HepG2 (cell line): ENCODE measurements around the gene SLC16A3. TPM values are rescaled to one million over a fixed set of nuclear protein-coding genes. Genes with fewer than 3 reads are reported as not detected.

Experiments used
- CC2D1A ChIP-seq: sonication (generic); formaldehyde crosslinking; IDR thresholded peaks from 2 replicates; pipeline ENCODE4 v1.8.1; 2023; ENCODE audit warnings: mild to moderate bottlenecking, missing genetic modification reagents
- CCDC6 ChIP-seq: sonication (generic); formaldehyde crosslinking; IDR thresholded peaks from 2 replicates; pipeline ENCODE4 v1.8.1; 2022; ENCODE audit warnings: mild to moderate bottlenecking, missing genetic modification reagents, moderate library complexity
- CEBPB ChIP-seq: IDR thresholded peaks from 2 replicates; pipeline ENCODE4 v1.6.1; 2011; ENCODE audit warnings: low read depth, low read length, improper control_type of control experiment, borderline replicate concordance
- ELF3 ChIP-seq: IDR thresholded peaks from 2 replicates; pipeline ENCODE4 v1.6.1; 2016; ENCODE audit warnings: missing genetic modification reagents, missing compliant biosample characterization
- HBP1 ChIP-seq: IDR thresholded peaks from 2 replicates; pipeline ENCODE4 v1.6.1; 2016; ENCODE audit warnings: low read depth, control low read depth
- HMG20B ChIP-seq: conservative IDR thresholded peaks from 2 replicates; pipeline ENCODE4 v1.6.1; 2016; ENCODE audit warnings: missing genetic modification reagents, missing compliant biosample characterization
- HNRNPL ChIP-seq: fragments of 200-400 bp; formaldehyde crosslinking; IDR thresholded peaks from 2 replicates; pipeline ENCODE4 v1.6.1; 2017; ENCODE audit warnings: mild to moderate bottlenecking, low read depth, low read length
- HNRNPUL1 ChIP-seq: fragments of 200-400 bp; formaldehyde crosslinking; IDR thresholded peaks from 2 replicates; pipeline ENCODE4 v1.6.1; 2017; ENCODE audit warnings: low read depth, mild to moderate bottlenecking, low read length, moderate library complexity
- JARID2 ChIP-seq: sonication (generic); formaldehyde crosslinking; IDR thresholded peaks from 2 replicates; pipeline ENCODE4 v1.8.1; 2023; ENCODE audit warnings: missing genetic modification reagents, inconsistent platforms; ENCODE audit not compliant: insufficient replicate concordance
- MAF1 ChIP-seq: sonication (generic); formaldehyde crosslinking; IDR thresholded peaks from 2 replicates; pipeline ENCODE4 v1.5.0; 2020; ENCODE audit warnings: missing genetic modification reagents, borderline replicate concordance
- MAFF ChIP-seq: IDR thresholded peaks from 2 replicates; pipeline ENCODE4 v1.6.1; 2011; ENCODE audit warnings: low read depth, low read length, improper control_type of control experiment
- NFE2 ChIP-seq: sonication (generic); formaldehyde crosslinking; IDR thresholded peaks from 2 replicates; pipeline ENCODE4 v1.4.0; 2020; ENCODE audit warnings: missing genetic modification reagents
- NR2F1 ChIP-seq, 2 experiments: fragments of 450-650 bp in 1 of 2; formaldehyde crosslinking in 1 of 2; IDR thresholded peaks; 2 replicates each; pipeline versions ENCODE4 v1.5.0 to v1.6.1; 2016 to 2020; ENCODE audit warnings: mild to moderate bottlenecking in 1 of 2, missing compliant biosample characterization in 1 of 2, missing genetic modification reagents in 1 of 2, moderate library complexity in 1 of 2
- RFX5 ChIP-seq: IDR thresholded peaks from 2 replicates; pipeline ENCODE4 v1.6.1; 2011; ENCODE audit warnings: low read depth, low read length, improper control_type of control experiment
- TAF15 ChIP-seq: fragments of 200-400 bp; formaldehyde crosslinking; IDR thresholded peaks from one replicate; pipeline ENCODE4 v1.6.1; 2018; ENCODE audit warnings: mild to moderate bottlenecking, low read depth, low read length; ENCODE audit not compliant: poor library complexity, severe bottlenecking
- TBP ChIP-seq: sonication (generic); formaldehyde crosslinking; IDR thresholded peaks from 2 replicates; pipeline ENCODE4 v1.5.0; 2020; ENCODE audit warnings: missing genetic modification reagents
- TFDP2 ChIP-seq: sonication (generic); formaldehyde crosslinking; IDR thresholded peaks from 2 replicates; pipeline ENCODE4 v1.4.0; 2020; ENCODE audit warnings: missing genetic modification reagents
- THAP11 ChIP-seq: IDR thresholded peaks from 2 replicates; pipeline ENCODE4 v1.6.1; 2016; ENCODE audit warnings: missing biosample characterization, missing genetic modification reagents
- ZNF337 ChIP-seq: sonication (generic); formaldehyde crosslinking; IDR thresholded peaks from 2 replicates; pipeline ENCODE4 v1.5.1; 2020; ENCODE audit warnings: missing genetic modification reagents, low read depth, mild to moderate bottlenecking, borderline replicate concordance
- ZNF460 ChIP-seq: sonication (generic); formaldehyde crosslinking; IDR thresholded peaks from 2 replicates; pipeline ENCODE4 v1.5.1; 2020; ENCODE audit warnings: missing genetic modification reagents, mild to moderate bottlenecking, borderline replicate concordance
- ZNF549 ChIP-seq: sonication (generic); formaldehyde crosslinking; IDR thresholded peaks from 2 replicates; pipeline ENCODE4 v1.5.0; 2020; ENCODE audit warnings: missing genetic modification reagents
- ZNF550 ChIP-seq: sonication (generic); formaldehyde crosslinking; IDR thresholded peaks from 2 replicates; pipeline ENCODE4 v1.4.0; 2020; ENCODE audit warnings: mild to moderate bottlenecking, missing genetic modification reagents, borderline replicate concordance
- ZNF564 ChIP-seq: sonication (generic); formaldehyde crosslinking; IDR thresholded peaks from 2 replicates; pipeline ENCODE4 v1.8.1; 2023; ENCODE audit warnings: mild to moderate bottlenecking, missing genetic modification reagents
- ZNF75D ChIP-seq: sonication (generic); formaldehyde crosslinking; IDR thresholded peaks from 2 replicates; pipeline ENCODE4 v1.8.1; 2023; ENCODE audit warnings: missing genetic modification reagents, mild to moderate bottlenecking, borderline replicate concordance
- ZNF816 ChIP-seq: sonication (generic); formaldehyde crosslinking; IDR thresholded peaks from 2 replicates; pipeline ENCODE4 v1.8.0; 2022; ENCODE audit warnings: missing genetic modification reagents, mild to moderate bottlenecking, borderline replicate concordance
- polyA plus RNA-seq, 8 experiments: library from polyadenylated mRNA; depleted of rRNA in 3 of 8; stranded (reverse) in 7 of 8; unstranded in 1 of 8; fragments of >200 nt; fragmentation: Illumina TruSeq in 4 of 8; extraction: Trizol in 4 of 8; gene quantifications; 2 replicates each; pipeline versions ENCODE4 v1.2.1 to v1.2.3, GENCODE V29; 2011 to 2016; ENCODE audit warnings: low read depth in 4 of 8, missing spikeins in 1 of 8, mixed read lengths in 1 of 8; ENCODE audit not compliant: insufficient read depth in 1 of 8
- total RNA-seq, 5 experiments: library from RNA; depleted of rRNA; stranded (reverse); fragments of >200 nt; fragmentation: Illumina TruSeq; extraction: Trizol; gene quantifications; 2 replicates each; pipeline ENCODE4 v1.2.3, GENCODE V29; 2016; ENCODE audit warnings: low read depth in 1 of 5
- TF ChIP-seq, protein P1 (sequence below): IDR thresholded peaks from 2 replicates; pipeline ENCODE4 v1.6.1; 2012; ENCODE audit warnings: low read depth, low read length, improper control_type of control experiment
- TF ChIP-seq, protein P2 (sequence below): fragments of 450-650 bp; IDR thresholded peaks from 2 replicates; pipeline ENCODE4 v1.6.1; 2016

Gene SLC16A3
- total and polyA plus RNA-seq, 2 of the 13 experiments (the other 11 are each of a cell fraction or from before 2014, with no cell fraction given), result 242 to 349 TPM

DNA sequence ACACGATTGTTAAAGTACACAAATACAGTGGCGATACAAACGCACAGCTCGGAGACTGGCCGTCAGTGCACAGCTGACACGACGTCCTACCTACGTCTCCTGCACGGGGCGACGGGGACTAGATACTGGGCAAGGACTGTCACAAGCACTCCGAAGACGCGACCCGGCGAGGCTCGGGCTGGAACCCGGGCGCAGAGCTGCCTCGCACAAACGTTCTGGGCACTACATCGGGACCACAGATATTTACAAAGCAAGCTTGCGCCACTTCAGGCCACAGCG is 13.8 kb downstream of the SLC16A3 start (continued):
- TF ChIP-seq ZNF75D, result no peak
- TF ChIP-seq HNRNPL, result no peak
- no peak for TF ChIP-seq ELF3 (CRISPR knock-in tag)
- TF ChIP-seq, protein P1, sequence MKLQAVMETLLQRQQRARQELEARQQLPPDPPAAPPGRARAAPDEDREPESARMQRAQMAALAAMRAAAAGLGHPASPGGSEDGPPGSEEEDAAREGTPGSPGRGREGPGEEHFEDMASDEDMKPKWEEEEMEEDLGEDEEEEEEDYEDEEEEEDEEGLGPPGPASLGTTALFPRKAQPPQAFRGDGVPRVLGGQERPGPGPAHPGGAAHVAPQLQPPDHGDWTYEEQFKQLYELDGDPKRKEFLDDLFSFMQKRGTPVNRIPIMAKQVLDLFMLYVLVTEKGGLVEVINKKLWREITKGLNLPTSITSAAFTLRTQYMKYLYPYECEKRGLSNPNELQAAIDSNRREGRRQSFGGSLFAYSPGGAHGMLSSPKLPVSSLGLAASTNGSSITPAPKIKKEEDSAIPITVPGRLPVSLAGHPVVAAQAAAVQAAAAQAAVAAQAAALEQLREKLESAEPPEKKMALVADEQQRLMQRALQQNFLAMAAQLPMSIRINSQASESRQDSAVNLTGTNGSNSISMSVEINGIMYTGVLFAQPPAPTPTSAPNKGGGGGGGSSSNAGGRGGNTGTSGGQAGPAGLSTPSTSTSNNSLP, result no peak
- TF ChIP-seq ZNF337 (CRISPR knock-in tag), result no peak
- TF ChIP-seq ZNF564 (CRISPR knock-in tag), result no peak
- TF ChIP-seq MAFF, result no peak
- TF ChIP-seq HMG20B (CRISPR knock-in tag), result no peak
- TF ChIP-seq HBP1 (CRISPR knock-in tag), result no peak
- no peak for TF ChIP-seq RFX5
- no peak for TF ChIP-seq TFDP2
- peak; percentile 7 for TF ChIP-seq JARID2
- 0 out of 4 replicates have a peak, but pooled peaks of 1 of the 2 experiments have one; percentile 25 for TF ChIP-seq NR2F1 (CRISPR knock-in tag; IDR thresholded peaks at IDR 0.05)
- TF ChIP-seq THAP11 (CRISPR knock-in tag), result no peak
- no peak for TF ChIP-seq CCDC6
- TF ChIP-seq TBP (CRISPR knock-in tag), result no peak
- no peak for TF ChIP-seq ZNF549
- TF ChIP-seq HNRNPUL1, result no peak
- no peak for TF ChIP-seq MAF1 (CRISPR knock-in tag)
- no peak for TF ChIP-seq ZNF816
- TF ChIP-seq NFE2, result no peak
- TF ChIP-seq ZNF460 (CRISPR knock-in tag), result no peak
- TF ChIP-seq CC2D1A (CRISPR knock-in tag), result no peak
- TF ChIP-seq, protein P2, sequence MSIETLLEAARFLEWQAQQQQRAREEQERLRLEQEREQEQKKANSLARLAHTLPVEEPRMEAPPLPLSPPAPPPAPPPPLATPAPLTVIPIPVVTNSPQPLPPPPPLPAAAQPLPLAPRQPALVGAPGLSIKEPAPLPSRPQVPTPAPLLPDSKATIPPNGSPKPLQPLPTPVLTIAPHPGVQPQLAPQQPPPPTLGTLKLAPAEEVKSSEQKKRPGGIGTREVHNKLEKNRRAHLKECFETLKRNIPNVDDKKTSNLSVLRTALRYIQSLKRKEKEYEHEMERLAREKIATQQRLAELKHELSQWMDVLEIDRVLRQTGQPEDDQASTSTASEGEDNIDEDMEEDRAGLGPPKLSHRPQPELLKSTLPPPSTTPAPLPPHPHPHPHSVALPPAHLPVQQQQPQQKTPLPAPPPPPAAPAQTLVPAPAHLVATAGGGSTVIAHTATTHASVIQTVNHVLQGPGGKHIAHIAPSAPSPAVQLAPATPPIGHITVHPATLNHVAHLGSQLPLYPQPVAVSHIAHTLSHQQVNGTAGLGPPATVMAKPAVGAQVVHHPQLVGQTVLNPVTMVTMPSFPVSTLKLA, result no peak
- 0 out of 2 replicates have a peak, but pooled peaks have one; percentile 10 for TF ChIP-seq ZNF550 (CRISPR knock-in tag)
- TF ChIP-seq TAF15, result peak; percentile 4
- no peak for TF ChIP-seq CEBPB
